Stimulated activated CD8-positive, alpha-beta memory T cell treated with anti-CD3 and anti-CD28 coated beads, Interleukin-12 subunit alpha, Interleukin-12 subunit beta, amount 100 ng/mL, for 4 hours (primary cell): Measurements from ENCODE around the gene SMIM20.

Source experiments
- DNase-seq: peaks from one replicate; pipeline ENCODE4 v3.0.0-alpha.2; 2020; ENCODE audit warnings: low read depth

SMIM20 gene

GRCh38 chr4:25926462-25926861, 12.4 kb downstream of the SMIM20 start:
- DNase-seq = no peak

- no peak for DNase-seq
These were observed 13.6 kb downstream of the SMIM20 start for GRCh38 chr4:25927361-25928195.

DNA sequence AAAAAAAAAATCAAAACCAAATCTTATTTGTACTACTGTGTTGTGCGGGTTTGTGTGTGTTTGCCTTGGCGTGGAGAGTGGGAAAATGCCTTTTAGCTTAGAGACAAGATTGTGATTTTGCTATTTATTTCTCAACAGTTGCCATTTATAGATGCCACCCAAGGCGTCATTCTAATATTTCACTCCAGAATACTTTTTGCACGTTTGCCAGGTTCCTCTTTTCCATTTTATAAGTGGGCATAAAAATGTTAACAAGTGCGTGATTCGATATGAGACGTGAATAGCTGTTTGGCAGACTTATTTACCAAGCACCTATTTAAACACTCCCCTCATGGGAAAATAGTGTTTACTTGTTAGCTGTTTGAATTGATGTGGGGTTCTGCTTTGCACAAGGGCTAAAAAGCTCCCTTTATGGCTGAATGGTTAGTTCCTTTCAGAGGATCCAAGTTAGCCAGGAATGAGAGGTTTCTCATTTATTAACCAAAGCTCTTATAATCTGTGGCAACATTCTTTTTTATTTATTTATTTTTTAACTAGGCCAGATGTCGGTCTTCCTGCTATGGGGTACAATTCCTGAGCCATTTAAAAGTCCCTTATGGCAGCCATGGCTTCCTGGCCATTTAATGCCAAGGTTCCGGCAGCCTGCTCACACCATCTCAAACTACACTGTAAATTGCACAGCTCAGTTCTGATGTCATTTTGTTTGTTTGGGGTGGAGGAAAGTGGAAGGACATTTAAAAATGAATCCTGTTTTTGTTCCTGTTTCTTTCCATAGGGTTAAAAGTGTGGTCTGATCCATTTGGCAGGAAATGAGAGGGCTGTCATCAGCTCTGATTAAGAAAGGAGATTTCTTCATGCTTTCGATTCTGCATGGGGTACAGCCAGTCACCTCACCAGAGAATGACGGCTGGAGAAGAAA, 14.6 kb downstream of the SMIM20 start:
- DNase-seq = no peak

- no peak for DNase-seq
These were observed 15.3 kb downstream of the SMIM20 start for GRCh38 chr4:25929298-25929686.

DNA sequence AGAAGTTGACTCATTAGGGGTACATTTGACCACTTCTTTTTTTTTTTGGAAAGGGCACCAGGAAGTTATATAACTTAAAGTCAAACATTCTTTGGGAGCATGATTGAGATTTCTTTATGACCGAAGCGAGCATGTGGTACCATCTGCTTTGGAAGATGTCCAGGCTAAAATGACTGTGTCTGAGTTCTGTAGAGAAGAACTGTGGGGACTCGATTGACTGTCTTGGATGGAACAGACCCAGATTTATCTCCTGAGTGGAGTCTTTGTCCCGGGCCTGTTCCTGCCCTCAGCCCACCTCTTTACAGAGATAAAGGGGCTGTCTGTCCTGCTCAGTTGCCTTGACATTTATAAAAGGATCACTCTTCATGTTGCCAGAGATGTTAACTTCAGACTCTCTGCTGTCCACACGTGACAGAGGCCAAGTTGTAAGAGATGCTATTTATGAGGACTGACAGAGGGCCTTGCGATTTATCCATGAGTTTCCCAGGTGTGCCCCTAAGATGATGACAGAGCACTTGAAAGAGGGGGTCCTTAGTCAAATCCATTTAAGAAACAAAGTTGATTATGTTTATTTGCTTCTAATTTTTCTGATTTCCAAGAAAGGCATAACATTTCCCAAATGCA, 16.8 kb downstream of the SMIM20 start:
- no peak for DNase-seq

DNA sequence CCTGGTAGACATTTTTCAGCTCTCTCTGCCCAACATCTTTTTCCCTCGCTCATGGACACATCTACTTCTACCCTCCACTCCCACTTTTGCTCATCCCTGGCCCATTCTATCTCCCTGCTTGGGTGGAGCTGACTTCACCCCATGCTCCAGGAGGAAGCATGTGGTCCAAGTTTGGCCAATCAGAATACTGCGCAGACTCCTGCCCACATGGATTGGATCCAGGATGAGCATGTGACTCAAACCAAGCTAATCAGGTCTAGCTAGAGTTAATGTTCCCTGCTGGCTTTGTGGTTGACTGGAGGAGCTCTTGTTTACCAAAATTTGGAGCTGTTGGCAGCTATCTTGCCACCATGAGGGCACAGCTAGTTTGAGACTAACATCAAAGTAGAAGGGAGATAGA, 22.7 kb downstream of the SMIM20 start:
- DNase-seq = no peak

DNA sequence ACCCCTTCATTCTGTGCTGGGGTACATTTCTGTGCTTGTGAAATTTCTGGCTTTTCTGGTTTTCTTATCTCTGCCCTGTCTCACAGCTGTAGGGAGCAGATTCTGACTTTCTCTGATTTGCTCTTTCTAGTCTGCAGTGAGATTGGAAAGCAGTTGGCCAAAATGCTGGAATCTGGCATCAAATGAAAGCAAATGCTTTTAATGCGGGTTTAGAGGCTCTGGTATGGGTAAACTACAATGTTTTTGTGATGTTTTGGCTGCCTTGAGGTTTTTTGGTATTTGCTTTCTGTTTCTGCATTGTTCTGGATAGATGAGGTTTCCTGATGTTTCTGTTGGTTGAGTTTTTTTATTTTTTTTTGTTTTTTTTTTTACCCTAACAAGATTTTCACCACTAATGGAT, 23.8 kb downstream of the SMIM20 start:
- no peak for DNase-seq

DNA sequence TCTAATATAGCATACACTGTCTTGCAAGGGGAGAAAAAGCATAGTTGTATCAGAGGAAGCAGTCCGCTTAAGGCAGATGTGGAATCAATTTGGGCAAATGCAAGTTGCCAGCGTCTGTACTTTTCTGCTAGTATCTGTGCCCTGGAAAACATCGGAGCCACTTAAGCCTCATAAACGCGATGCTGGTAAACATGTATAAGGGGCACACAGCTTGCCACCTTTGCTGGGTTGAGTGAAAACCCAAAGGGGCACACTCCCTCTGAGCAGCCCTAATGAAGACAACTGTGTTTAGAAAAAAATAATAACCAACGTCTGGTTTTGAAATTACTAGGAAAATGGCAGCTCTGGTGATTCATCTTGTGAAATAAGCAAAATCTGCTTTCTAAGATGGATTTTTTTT, 24.3 kb downstream of the SMIM20 start:
- DNase-seq = no peak

- no peak for DNase-seq
These were observed 24.8 kb downstream of the SMIM20 start for GRCh38 chr4:25938787-25939186.

GRCh38 chr4:25939330-25939729, 25.3 kb downstream of the SMIM20 start:
- DNase-seq = no peak

DNA sequence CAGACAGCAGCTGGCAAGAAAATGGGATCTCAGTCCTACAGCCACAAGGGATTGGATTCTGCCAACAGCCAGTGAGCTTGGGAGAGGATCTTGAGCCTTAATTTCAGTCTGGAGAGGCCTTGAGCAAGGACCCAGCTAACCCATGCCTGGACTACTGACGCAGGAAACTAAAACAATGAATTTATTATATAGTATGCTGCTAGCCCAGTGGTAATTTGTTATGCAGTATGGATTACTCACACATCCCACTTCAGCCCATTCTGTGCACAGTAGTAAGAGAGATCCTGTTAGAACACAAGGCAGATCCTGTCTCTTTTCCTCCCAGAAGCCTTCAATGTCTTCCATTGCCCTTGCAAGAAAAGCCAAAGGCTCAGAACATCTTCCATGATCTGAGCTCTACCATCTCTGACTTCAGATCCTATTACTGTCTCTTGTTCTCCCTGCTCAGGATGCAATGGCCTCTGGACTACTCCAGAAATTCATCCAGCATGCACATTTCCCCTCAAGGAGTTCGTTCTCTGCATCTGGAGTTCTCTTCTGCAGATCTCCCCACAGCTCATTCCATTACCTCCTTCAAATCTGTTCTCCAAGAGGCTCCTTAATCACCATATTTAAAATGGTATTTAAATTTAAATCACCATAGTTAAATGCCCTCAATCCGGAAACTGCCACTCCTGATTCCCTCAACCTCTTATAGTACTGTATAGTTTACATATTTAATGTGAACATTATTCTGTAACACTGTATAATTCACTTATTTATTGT, 27.6 kb downstream of the SMIM20 start:
- DNase-seq = no peak

DNA sequence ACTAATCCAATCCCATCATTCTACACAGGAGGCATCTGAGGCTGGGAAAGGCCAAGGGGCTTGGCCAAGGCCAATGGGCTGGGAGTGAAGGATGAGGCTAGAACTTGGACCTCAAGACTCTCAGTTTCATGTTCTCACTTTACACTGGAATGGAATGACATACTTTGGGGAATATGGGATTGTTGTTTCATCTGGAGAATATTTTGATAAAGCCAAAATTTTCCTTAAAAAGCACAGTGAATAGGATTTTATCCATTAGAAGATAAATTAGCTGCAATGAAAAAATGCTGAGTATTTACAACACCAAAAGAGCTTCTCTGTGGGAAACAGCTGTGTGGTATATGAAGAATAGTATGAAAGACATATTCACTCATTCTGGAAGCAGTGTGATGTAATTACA, 29.3 kb downstream of the SMIM20 start:
- DNase-seq = no peak

- DNase-seq = no peak
These were observed 29.8 kb downstream of the SMIM20 start for GRCh38 chr4:25943805-25944204.

- no peak for DNase-seq
These were observed 34.0 kb downstream of the SMIM20 start for GRCh38 chr4:25948051-25948450.

GRCh38 chr4:25949173-25949748, 35.2 kb downstream of the SMIM20 start:
- no peak for DNase-seq

DNA sequence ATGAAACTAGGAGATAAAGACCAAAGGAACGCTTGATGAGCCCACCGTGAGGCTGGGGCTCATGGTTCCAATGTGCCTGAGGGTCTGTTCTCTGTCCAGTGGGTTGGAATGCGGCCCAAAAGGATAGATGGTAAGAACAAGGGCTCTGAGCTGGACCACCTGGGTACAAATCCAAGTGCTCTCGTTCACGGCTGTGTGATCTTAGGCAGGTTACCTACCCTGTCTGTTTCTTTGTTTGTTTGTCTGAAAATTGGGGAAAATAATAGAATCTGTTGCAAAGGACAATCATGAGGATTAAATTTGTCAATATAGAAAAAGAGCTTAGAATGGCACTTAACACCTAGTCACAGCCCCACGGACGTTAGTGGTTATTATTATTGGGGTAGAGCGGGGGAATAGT, 36.0 kb downstream of the SMIM20 start:
- DNase-seq = no peak

DNA sequence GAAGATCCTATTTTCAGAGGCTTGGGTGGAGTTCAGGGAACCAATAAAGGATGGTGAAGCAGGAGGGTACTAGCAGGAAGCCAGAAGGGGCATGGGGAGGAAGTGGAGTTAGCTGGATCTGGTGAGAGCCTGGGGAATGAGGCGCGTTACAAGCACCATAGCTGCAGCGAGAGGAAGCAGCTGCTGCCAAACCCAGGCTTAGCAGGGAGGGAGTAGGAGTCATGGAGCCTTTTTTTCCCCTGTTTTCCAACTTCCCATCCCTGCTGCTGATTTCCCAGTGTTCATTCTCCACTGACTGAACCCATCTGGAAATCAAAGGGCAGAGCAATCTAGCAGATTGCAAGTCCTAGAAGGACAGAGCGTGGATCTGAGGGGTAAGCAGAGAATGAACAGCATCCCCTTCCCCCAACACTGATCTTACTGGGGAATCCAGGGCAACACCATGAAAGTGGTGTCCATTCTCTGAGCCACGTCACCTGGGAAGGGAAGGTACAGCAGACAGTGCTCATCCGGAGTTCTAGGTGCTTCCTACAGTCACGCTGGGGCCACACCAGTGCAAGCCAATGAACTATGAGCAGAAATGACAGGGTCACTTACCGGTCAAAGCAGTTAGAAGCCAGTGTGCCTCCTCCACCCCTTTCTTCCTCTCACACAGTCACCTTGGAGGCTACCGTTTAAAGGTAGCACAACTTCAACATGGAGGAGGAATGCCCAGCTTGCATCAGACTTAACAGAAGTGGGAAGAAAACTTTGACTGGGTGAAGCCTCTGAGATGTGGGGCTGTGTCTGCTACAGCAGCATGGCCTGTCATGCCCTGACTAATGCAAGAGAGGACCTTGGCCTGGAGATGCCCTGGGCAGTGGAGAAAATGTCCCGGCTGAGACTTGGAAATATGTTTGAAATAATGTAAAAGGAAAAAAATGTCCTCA, 36.7 kb downstream of the SMIM20 start:
- DNase-seq = no peak

DNA sequence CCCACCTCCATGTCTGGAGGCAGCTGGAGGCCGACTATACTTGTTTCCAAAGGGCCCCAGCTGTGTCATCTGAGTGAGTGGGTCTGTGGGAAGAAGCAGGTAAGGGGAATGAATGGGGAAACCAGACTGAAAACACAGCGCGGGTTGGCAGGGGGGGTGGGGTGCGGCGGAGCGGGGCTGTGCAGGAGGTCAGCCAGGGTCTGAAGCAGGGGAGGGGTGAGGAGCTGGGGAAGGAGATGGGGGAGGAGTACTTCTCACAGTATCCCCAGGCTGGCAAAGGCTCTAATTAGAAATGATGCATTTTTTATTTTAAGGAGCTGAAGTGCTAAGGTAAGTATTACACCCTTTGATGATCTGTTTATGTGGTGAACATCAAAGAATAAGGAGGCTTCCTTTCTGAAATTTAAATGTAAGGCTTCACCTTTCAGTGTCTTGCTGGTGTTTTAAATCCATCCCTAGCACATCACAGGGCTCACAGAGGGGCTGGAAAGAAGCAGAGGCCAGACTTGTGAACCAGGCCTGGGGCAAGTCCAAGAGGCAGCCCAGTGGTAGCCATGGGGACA, 37.5 kb downstream of the SMIM20 start:
- DNase-seq = no peak

DNA sequence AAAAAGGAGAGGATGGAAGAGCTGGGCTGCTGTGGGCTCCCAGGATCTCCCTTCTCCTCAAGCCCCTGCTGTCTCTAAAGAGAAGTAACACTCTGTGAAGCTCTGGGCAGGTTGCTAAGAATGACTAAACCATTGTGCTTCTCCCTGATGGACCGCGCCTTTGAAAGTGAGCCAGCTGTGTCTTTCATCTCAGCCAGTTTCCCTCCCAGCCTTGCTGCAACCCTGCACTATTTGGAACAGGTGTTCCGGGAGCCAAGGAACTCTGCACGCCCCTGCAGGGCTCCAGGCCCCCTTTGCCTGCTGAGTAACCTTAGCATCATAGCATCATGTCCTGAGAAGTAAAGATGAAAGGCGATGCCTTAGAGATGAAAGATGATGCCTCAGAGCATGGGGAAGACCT, 39.7 kb downstream of the SMIM20 start:
- DNase-seq = no peak

GRCh38 chr4:25954293-25954904, 40.4 kb downstream of the SMIM20 start:
- DNase-seq = no peak
